Measurements from ENCODE around the gene SPOCK1. TPM values are rescaled to one million over a fixed set of nuclear protein-coding genes. Genes with fewer than 3 reads are reported as not detected.

SPOCK1 gene
- total and polyA plus RNA-seq, 2 of the 13 experiments (the other 11 are each of a cell fraction or from before 2014, with no cell fraction given) = 0.18 to 0.29 TPM

DNA sequence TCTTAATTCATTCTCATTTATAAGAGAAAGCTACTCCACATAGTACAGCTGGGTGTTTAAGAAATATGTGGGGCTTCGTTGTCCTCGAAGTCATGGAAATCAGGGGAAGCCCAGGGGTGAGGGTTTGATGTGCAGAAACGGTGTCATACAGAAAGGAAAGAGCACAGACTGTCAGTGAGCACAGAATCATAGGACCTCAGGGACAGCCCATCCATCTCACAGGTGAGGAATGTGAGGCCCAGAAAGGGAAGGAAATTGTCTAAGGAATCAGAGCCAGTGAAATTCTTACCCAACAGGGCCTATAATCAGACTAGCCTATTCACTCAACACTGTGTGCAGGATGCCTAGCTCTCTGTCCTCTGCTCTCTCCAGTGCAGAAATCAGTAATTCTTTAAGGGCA, 535.6 kb downstream of the SPOCK1 start:
- in situ Hi-C loops (cut with HindIII; ENCODE audit: extremely low pct_ligation_motif_present, low pct_unique_long_range_greater_than_20kb) (no loop called here), intact Hi-C loops (cut with micrococcal nuclease; ENCODE audit: unreplicated experiment) (no loop called here)
- no TSS peak for BruUV-seq (replicated peaks)
- no peaks in the 10 kb centered on the region for H3K27me3 ChIP-seq (ENCODE audit: control insufficient read depth in 1 of 2, insufficient read depth in 2 of 2, low read length in 2 of 2)
- H3K36me3 ChIP-seq (replicated peaks in 1 of 2; ENCODE audit: control insufficient read depth in 1 of 2, insufficient read depth in 2 of 2, low read length in 2 of 2) = no peaks in the 10 kb centered on the region
- POLR2A ChIA-PET = no interaction called here
- FAIRE-seq = no peak
- H3K9me3 ChIP-seq (ENCODE audit: low read length) = peaks cover 15% of the 10 kb centered on the region
- H4K20me1 ChIP-seq (ENCODE audit: insufficient read depth, low read length) = no peaks in the 10 kb centered on the region
- no peak overlapping the region for H3K4me2 ChIP-seq (ENCODE audit: low read depth, low read length)
- H3K27ac ChIP-seq (ENCODE audit: extremely low read length, insufficient read depth, low read length) = no peak overlapping the region
- DNase-seq (ENCODE audit: low spot score) = no peak
- H3K79me2 ChIP-seq (ENCODE audit: insufficient read depth, low read length) = no peaks in the 10 kb centered on the region
- no peak overlapping the region for H3K4me3 ChIP-seq (replicated peaks in 1 of 3; ENCODE audit: insufficient read depth in 1 of 3, low read depth in 2 of 3, low read length in 3 of 3)
- CTCF ChIA-PET (ENCODE audit: low intra/inter-chr PET ratio, low total read pairs) = no interaction called here
- no peak overlapping the region for H2AFZ ChIP-seq (ENCODE audit: low read length)
- TF ChIP-seq, protein P1, sequence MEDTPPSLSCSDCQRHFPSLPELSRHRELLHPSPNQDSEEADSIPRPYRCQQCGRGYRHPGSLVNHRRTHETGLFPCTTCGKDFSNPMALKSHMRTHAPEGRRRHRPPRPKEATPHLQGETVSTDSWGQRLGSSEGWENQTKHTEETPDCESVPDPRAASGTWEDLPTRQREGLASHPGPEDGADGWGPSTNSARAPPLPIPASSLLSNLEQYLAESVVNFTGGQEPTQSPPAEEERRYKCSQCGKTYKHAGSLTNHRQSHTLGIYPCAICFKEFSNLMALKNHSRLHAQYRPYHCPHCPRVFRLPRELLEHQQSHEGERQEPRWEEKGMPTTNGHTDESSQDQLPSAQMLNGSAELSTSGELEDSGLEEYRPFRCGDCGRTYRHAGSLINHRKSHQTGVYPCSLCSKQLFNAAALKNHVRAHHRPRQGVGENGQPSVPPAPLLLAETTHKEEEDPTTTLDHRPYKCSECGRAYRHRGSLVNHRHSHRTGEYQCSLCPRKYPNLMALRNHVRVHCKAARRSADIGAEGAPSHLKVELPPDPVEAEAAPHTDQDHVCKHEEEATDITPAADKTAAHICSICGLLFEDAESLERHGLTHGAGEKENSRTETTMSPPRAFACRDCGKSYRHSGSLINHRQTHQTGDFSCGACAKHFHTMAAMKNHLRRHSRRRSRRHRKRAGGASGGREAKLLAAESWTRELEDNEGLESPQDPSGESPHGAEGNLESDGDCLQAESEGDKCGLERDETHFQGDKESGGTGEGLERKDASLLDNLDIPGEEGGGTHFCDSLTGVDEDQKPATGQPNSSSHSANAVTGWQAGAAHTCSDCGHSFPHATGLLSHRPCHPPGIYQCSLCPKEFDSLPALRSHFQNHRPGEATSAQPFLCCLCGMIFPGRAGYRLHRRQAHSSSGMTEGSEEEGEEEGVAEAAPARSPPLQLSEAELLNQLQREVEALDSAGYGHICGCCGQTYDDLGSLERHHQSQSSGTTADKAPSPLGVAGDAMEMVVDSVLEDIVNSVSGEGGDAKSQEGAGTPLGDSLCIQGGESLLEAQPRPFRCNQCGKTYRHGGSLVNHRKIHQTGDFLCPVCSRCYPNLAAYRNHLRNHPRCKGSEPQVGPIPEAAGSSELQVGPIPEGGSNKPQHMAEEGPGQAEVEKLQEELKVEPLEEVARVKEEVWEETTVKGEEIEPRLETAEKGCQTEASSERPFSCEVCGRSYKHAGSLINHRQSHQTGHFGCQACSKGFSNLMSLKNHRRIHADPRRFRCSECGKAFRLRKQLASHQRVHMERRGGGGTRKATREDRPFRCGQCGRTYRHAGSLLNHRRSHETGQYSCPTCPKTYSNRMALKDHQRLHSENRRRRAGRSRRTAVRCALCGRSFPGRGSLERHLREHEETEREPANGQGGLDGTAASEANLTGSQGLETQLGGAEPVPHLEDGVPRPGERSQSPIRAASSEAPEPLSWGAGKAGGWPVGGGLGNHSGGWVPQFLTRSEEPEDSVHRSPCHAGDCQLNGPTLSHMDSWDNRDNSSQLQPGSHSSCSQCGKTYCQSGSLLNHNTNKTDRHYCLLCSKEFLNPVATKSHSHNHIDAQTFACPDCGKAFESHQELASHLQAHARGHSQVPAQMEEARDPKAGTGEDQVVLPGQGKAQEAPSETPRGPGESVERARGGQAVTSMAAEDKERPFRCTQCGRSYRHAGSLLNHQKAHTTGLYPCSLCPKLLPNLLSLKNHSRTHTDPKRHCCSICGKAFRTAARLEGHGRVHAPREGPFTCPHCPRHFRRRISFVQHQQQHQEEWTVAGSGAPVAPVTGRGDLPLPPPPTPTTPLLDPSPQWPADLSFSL (CRISPR knock-in tag; IDR thresholded peaks at IDR 0.05) = no peak
- no peak for TF ChIP-seq MEF2D (CRISPR knock-in tag; IDR thresholded peaks at IDR 0.05)
- TF ChIP-seq BRCA1 (CRISPR knock-in tag; IDR thresholded peaks at IDR 0.05) = no peak
- no peak for TF ChIP-seq TBP (CRISPR knock-in tag; IDR thresholded peaks at IDR 0.05)
- no peak for TF ChIP-seq SP140L (CRISPR knock-in tag; IDR thresholded peaks at IDR 0.05; ENCODE audit: borderline replicate concordance)
- TF ChIP-seq SRY (CRISPR knock-in tag; IDR thresholded peaks at IDR 0.05) = no peak
- TF ChIP-seq, protein P2, sequence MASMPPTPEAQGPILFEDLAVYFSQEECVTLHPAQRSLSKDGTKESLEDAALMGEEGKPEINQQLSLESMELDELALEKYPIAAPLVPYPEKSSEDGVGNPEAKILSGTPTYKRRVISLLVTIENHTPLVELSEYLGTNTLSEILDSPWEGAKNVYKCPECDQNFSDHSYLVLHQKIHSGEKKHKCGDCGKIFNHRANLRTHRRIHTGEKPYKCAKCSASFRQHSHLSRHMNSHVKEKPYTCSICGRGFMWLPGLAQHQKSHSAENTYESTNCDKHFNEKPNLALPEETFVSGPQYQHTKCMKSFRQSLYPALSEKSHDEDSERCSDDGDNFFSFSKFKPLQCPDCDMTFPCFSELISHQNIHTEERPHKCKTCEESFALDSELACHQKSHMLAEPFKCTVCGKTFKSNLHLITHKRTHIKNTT (CRISPR knock-in tag; IDR thresholded peaks at IDR 0.05) = no peak
- TF ChIP-seq, protein P3, sequence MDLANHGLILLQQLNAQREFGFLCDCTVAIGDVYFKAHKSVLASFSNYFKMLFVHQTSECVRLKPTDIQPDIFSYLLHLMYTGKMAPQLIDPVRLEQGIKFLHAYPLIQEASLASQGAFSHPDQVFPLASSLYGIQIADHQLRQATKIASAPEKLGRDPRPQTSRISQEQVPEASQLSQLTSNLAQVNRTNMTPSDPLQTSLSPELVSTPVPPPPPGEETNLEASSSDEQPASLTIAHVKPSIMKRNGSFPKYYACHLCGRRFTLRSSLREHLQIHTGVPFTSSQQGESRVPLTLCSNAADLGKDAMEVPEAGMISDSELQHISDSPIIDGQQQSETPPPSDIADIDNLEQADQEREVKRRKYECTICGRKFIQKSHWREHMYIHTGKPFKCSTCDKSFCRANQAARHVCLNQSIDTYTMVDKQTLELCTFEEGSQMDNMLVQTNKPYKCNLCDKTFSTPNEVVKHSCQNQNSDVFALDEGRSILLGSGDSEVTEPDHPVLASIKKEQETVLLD (CRISPR knock-in tag; IDR thresholded peaks at IDR 0.05; ENCODE audit: low read depth) = no peak
- no peak for TF ChIP-seq ZNF614 (CRISPR knock-in tag; IDR thresholded peaks at IDR 0.05; ENCODE audit: borderline replicate concordance)
- ATAC-seq = no peak
- 0% methylated on average over 3 of the region's 3 CpGs for WGBS (ENCODE audit: low lambda C conversion rate)
- H3K4me1 ChIP-seq (ENCODE audit: insufficient read depth, low read length) = no peaks in the 10 kb centered on the region
- H3K9ac ChIP-seq (ENCODE audit: insufficient read depth, low read depth, low read length) = no peak overlapping the region
